Esophagus muscularis mucosa (tissue), 3 donors: Measurements from ENCODE around the gene CCDC106.

Experiments used
- CTCF ChIP-seq, 3 experiments: fragments of 200-600 bp in 2 of 3; fragments of 450-650 bp in 1 of 3; sonication (generic) in 2 of 3; IDR thresholded peaks; one replicate each; pipeline ENCODE4 v1.5.1; 2017 to 2019; ENCODE audit warnings: antibody characterized with exemption in 3 of 3, mild to moderate bottlenecking in 2 of 3, moderate library complexity in 1 of 3
- POLR2AphosphoS5 ChIP-seq, 2 donors: sonication (generic); formaldehyde crosslinking; IDR thresholded peaks; one replicate each; pipeline ENCODE4 v1.6.1; 2017; ENCODE audit warnings: antibody characterized with exemption in 2 of 2

DNA sequence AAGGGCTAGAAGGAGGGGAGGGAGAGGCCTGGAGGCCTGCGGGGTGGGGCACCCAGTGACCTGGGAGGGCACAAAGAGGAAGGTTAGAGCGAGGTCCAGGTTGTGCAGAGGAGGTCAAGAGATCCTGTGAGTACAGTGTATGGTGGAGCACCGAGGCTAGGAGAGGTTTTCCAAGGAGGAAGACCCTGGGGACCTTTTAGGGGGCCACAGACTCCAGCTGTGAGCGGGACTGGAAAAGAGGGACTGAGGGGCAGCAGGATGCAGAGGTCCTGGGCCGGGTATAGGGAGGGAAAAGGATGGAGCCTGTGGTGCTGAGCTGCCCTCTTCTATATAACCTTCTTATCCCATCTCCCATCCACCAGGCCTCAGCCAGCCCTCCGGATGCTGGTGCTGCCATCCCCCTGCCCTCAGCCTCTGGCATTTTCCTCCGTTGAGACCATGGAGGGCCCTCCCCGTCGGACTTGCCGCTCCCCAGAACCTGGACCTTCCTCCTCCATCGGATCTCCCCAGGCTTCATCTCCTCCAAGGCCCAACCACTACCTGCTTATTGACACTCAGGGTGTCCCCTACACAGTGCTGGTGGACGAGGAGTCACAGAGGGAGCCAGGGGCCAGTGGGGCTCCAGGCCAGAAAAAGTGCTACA lies 3.7 kb upstream of the CCDC106 start:
- TF ChIP-seq CTCF (IDR thresholded peaks at IDR 0.05) (no peak), POLR2AphosphoS5 (IDR thresholded peaks at IDR 0.05) (no peak)
